ELR (cell line): Measurements from ENCODE around the gene UTP4.

Source experiments
- DNase-seq: peaks from one replicate; pipeline ENCODE4 v3.0.0-alpha.2; 2015; ENCODE audit warnings: low read depth

Gene UTP4

DNA sequence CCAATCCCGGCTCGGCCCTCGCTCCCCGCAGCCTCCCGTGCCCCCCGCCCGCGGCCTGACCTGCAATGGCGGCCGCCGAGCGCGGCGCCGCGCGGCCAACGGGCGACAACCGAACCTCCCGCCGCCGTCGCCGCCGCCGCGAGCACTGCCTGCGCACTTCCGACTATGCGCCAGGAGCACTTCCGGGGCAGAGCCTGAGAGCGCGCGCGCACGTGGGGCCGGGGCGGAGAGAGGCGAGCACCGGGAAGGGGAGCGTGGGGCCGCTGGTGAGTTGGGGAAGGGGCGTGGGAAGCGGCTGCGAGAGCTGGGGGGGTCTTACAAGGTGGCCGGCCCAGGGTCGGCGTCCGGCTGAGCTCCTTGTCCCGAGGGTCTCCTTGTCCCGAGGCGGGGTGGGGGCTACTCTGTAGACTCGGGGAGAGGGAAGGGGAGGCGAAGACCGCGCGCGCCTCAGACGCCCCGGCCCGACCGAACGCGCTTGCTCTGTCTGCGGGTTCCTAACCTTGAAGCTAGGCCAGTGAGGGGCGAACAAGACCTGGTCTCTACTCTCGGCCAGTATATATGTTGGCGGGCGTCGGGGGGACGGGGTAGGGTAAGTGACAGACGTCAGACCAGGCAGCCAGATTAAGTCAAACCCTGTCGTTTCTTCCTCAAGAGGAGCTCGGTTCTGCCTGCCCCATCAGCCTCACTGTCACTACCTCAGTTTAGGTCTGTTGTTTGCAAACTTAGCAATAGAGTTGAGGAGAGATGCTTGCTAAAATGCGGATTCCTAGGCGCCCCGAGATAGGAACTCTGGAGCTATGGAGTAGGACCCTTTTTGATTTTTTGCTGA, at the start of gene UTP4, which contains the start of gene CHTF8:
TSS of gene UTP4 (plus strand) at position 226 of the 829 bp plus-strand sequence. CDS start 811 bp downstream, outside the sequence.
TSS of gene CHTF8 (minus strand) at position 165 of the 829 bp plus-strand sequence. CDS start 11,130 bp downstream, outside the sequence.
- DNase-seq, result peak; percentile 90

DNA sequence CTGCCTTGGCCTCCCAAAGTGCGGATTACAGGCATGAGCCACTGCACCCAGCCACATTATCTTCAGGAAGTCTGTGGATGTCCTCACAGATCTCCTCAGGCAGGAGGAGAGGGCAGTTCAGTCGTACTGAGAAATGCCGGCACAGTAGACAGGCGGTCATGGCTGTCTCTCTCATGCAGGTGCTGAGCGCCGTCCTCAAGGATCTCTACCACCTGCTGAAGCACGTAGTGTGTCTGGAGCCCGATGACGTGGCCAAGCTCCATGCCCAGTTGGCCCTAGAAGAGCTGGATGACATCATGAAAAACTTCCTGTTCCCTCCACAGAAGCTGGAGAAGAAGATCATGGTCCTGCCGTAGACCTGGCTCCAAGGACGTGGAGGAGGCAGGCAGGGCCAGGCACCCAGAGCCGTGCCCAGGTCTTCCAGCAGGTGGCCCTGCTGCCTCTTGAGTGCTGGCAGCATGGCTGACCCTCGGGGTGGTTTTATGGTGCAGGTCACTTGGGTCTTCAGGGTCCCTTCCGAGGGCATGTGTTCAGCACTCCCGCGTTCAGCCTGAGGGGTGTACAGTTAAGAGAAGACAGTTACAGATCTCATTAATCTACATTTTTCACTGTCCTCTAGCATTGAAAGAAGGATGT, 49.0 kb upstream of the UTP4 start:
- DNase-seq, result no peak

- no peak for DNase-seq
Observed at GRCh38 chr16:69084289-69084688, 48.2 kb upstream of the UTP4 start.

DNA sequence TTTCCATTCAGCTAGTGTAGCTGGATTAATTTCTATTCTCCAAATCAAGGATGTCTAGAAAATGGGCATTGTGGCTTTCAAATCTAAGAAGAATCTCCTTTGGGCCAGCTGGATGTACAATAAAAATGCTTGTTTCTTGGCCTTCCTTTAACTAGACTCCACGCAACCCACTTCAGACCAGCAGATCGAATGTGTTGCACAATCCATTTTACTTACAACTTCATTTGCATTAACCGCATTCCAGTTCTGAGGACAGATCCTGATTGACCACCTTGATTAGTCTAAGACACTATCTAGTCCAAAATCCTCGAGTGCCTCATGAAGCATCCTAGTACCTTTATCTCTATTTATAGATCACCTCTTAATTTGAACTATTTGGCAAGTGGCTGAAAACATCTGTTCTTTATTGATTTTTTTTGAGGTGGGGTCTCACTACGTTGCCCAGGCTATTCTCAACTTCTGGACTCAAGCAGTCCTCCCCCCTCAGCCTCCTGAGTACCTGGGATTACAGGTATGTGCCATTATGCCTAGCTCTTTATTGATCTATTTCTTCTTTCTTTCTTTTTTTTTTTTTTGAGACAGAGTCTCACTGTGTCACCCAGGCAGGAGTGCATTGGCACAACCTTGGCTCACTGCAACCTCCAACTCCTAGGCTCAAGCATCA, 47.3 kb upstream of the UTP4 start:
- DNase-seq, result no peak

GRCh38 chr16:69087161-69087581, 45.3 kb upstream of the UTP4 start:
- no peak for DNase-seq

- no peak for DNase-seq
Observed at GRCh38 chr16:69088684-69089083, 43.8 kb upstream of the UTP4 start.

DNA sequence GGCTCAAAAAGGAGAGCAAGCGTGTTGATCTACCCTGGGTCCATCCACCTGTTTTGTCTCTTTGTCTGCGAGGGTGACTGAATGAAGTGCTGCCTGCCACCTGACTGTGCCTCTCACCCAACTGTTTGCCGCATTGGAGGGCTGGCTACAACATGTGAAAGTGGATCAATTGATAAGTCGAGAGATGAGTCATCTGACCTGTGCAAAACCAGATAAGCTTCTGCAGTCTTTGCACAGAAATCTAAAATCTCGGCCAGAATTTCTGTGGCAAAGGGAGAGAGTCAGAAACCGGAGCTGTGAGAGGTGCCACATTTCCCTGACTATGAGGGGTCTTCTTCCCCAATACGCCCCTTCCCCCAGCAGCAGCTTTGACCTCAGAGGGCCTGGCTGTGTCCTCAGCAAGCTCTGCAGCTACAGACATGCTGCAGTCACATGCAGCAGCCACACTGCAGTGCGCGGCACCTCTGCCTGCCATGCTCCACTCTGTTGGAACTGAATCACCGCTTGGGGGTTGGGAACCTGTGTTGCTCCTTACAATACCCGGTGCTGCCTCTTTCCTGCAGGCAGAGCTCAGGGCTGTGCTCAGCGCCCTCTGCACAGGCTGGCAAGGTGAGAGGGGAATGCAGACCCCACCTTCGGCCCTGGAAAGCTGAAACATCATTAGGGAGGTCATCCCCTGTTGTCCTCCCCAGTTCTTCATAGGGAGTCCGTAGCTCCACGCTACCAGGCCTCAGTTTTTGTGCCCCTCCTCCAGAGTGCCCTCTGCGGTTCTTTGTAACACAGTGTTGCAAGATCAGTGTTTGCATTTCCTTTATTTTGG, 43.1 kb upstream of the UTP4 start:
- DNase-seq, result no peak

GRCh38 chr16:69093974-69094373, 38.5 kb upstream of the UTP4 start:
- DNase-seq, result no peak

- no peak for DNase-seq
Observed at GRCh38 chr16:69094501-69094900, 37.9 kb upstream of the UTP4 start.

DNA sequence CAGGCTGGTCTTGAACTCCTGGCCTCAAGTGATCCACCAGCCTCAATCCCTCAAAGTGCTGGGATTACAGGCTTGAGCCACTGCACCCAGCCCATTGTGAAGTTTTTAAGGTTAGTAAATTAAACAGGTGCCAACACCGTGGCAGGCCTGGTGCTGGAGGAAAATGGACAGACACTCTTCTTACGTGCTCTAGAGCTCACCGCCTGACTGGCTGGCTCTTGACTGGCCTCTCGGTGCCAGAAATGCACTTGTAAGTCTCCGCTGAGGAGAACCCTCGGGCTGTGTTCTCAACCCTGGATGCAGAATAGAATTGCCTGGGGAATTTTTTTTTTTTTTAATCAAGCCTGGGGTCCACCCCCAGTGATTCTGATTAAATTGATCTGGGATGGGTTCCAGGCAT, 37.3 kb upstream of the UTP4 start:
- no peak for DNase-seq

DNA sequence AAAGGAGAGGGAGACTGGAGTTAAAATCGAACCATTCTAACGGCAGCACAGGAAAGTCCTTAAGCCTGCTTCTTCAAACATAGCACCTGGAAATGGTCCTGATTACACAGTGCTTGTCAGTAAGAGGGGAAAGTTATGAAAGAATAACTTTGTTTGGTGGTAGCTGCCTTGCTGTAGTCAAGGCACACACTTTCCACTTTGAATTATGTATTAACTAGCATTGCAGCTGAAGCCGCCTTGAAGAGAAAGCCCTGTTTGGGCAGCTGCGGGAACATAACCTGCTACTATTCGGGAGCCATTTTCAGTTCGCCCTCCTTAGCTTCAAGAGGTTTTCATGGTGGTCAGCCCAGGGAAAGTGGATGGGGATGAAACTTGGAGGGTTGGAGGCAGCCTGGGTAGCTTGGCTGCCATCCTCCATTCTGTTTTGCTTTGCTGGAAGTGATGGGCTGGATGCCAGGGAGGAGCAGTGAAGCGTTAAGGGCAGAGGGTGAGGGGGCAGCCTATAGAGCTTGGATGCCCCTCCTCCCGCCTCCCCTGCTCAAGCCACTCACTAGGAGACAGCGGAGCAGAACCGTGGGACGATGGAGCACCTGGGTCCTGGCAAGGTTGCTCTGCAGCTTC, 32.3 kb upstream of the UTP4 start:
- no peak for DNase-seq

- peak; percentile 68 for DNase-seq
Observed at GRCh38 chr16:69105501-69106361, 26.7 kb upstream of the UTP4 start, which contains the start of gene HAS3. Gene HAS3, plus strand, starts transcription at chr16:69105653. Its CDS starts 3,743 bp downstream, at chr16:69109396.

- peak; percentile 27 for DNase-seq
Observed at GRCh38 chr16:69106491-69107315, 25.7 kb upstream of the UTP4 start.

GRCh38 chr16:69107316-69107962, 25.0 kb upstream of the UTP4 start:
- peak; percentile 28 for DNase-seq

GRCh38 chr16:69108064-69108904, 24.2 kb upstream of the UTP4 start:
- no peak for DNase-seq

GRCh38 chr16:69108905-69109252, 23.6 kb upstream of the UTP4 start:
- DNase-seq, result no peak

- no peak for DNase-seq
Observed at GRCh38 chr16:69109486-69110270, 22.8 kb upstream of the UTP4 start.
